ENCODE measurements around the gene PEA15. TPM values are rescaled to one million over a fixed set of nuclear protein-coding genes. Genes with fewer than 3 reads are reported as not detected.

The PEA15 gene
- total RNA-seq, 1 donor from 2014 or later, result 325 TPM

- no peak overlapping the region for H3K27ac Mint-ChIP-seq (ENCODE audit: unreplicated experiment)
- peaks cover 1% of the 10 kb centered on the region for H3K27me3 Mint-ChIP-seq (ENCODE audit: low read depth)
- H3K9me3 Mint-ChIP-seq (ENCODE audit: low read depth), result no peaks in the 10 kb centered on the region
Observed at GRCh38 chr1:160159846-160160245, 45.3 kb upstream of the PEA15 start.

GRCh38 chr1:160161965-160162705 is 43.0 kb upstream of the PEA15 start:
- Mint-ChIP-seq H3K4me3 (ENCODE audit: unreplicated experiment) (no peak overlapping the region), H3K27me3 (ENCODE audit: low read depth) (peaks cover 5% of the 10 kb centered on the region), H3K36me3 (ENCODE audit: low read depth) (no peaks in the 10 kb centered on the region), H3K4me1 (ENCODE audit: low read depth) (no peaks in the 10 kb centered on the region), H3K9me3 (ENCODE audit: low read depth) (no peaks in the 10 kb centered on the region), H3K27ac (ENCODE audit: unreplicated experiment) (no peak overlapping the region)
- DNase-seq (ENCODE audit: low spot score), result no peak
- peak; percentile 73 for TF ChIP-seq CTCF (IDR thresholded peaks at IDR 0.05)

More at GRCh38 chr1:160159846-160160245, 45.3 kb upstream of the PEA15 start:
- no peak for TF ChIP-seq CTCF (IDR thresholded peaks at IDR 0.05)
- Mint-ChIP-seq H3K4me1 (ENCODE audit: low read depth) (no peaks in the 10 kb centered on the region), H3K36me3 (ENCODE audit: low read depth) (no peaks in the 10 kb centered on the region), H3K4me3 (ENCODE audit: unreplicated experiment) (no peak overlapping the region)
- DNase-seq (ENCODE audit: low spot score), result no peak

DNA sequence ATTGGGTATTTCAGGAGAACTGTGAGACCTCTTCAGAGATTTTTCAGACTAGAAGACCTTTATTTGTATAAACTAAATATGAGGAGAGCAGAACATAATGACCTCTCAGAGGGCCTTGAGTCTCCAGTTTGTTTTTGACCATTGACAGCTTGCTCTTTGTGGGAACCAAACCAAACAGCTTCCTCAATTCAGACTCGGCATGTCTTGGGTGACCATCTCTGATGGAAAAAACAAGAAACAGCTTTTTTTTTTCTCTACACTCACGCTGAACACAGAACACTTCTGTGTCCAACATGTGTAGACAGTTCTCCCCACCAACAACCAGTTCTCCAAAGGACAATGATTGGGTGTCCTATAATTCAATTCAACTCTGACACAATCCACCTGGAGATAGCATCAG is 42.3 kb upstream of the PEA15 start:
- no peaks in the 10 kb centered on the region for H3K9me3 Mint-ChIP-seq (ENCODE audit: low read depth)
- no peak overlapping the region for H3K4me3 Mint-ChIP-seq (ENCODE audit: unreplicated experiment)
- TF ChIP-seq CTCF (IDR thresholded peaks at IDR 0.05), result no peak
- DNase-seq (ENCODE audit: low spot score), result no peak
- H3K27me3 Mint-ChIP-seq (ENCODE audit: low read depth), result peaks cover 5% of the 10 kb centered on the region
- H3K4me1 Mint-ChIP-seq (ENCODE audit: low read depth), result peaks cover 2% of the 10 kb centered on the region
- no peak overlapping the region for H3K27ac Mint-ChIP-seq (ENCODE audit: unreplicated experiment)
- no peaks in the 10 kb centered on the region for H3K36me3 Mint-ChIP-seq (ENCODE audit: low read depth)

GRCh38 chr1:160163615-160164014 is 41.6 kb upstream of the PEA15 start:
- DNase-seq (ENCODE audit: low spot score), result no peak
- H3K4me1 Mint-ChIP-seq (ENCODE audit: low read depth), result peaks cover 4% of the 10 kb centered on the region
- no peak overlapping the region for H3K4me3 Mint-ChIP-seq (ENCODE audit: unreplicated experiment)
- TF ChIP-seq CTCF (IDR thresholded peaks at IDR 0.05), result peak; percentile 19
- peak overlapping the region; percentile 42 for H3K27ac Mint-ChIP-seq (ENCODE audit: unreplicated experiment)
- no peaks in the 10 kb centered on the region for H3K36me3 Mint-ChIP-seq (ENCODE audit: low read depth)
- no peaks in the 10 kb centered on the region for H3K9me3 Mint-ChIP-seq (ENCODE audit: low read depth)
- peaks cover 5% of the 10 kb centered on the region for H3K27me3 Mint-ChIP-seq (ENCODE audit: low read depth)

- Mint-ChIP-seq H3K4me3 (ENCODE audit: unreplicated experiment) (no peak overlapping the region), H3K36me3 (ENCODE audit: low read depth) (no peaks in the 10 kb centered on the region), H3K27me3 (ENCODE audit: low read depth) (peaks cover 5% of the 10 kb centered on the region), H3K4me1 (ENCODE audit: low read depth) (peaks cover 9% of the 10 kb centered on the region), H3K27ac (ENCODE audit: unreplicated experiment) (no peak overlapping the region), H3K9me3 (ENCODE audit: low read depth) (no peaks in the 10 kb centered on the region)
- DNase-seq (ENCODE audit: low spot score), result no peak
- TF ChIP-seq CTCF (IDR thresholded peaks at IDR 0.05), result no peak
Observed at GRCh38 chr1:160164121-160164520, 41.1 kb upstream of the PEA15 start.
